H1 (cell line): ENCODE data around the gene PPP4R1. TPM values are rescaled to one million over a fixed set of nuclear protein-coding genes. Genes with fewer than 3 reads are reported as not detected.

ENCODE experiments used
- CTCF ChIA-PET: fragments of 300-600 bp; sonication (Branson Sonifier 250); formaldehyde crosslinking; loops from one replicate; lab custom pipeline; 2021; ENCODE audit not compliant: partially characterized antibody; lab: Charles Lee
- POLR2A ChIA-PET: fragments of 300-600 bp; sonication (Branson Sonifier 250); formaldehyde crosslinking; loops from one replicate; lab custom pipeline; 2021; ENCODE audit warnings: inconsistent platforms; ENCODE audit not compliant: partially characterized antibody; lab: Charles Lee
- DNase-seq, 2 experiments: peaks; one replicate each; pipeline versions ENCODE4 v3.0.0 to v3.0.0-alpha.2; 2010 to 2022; ENCODE audit warnings: low spot score in 2 of 2, low read depth in 1 of 2, mixed read lengths in 1 of 2
- FAIRE-seq: peaks from 2 replicates; lab custom pipeline; 2011; peaks lifted over from hg19 to GRCh38; lab: Jason Lieb, UNC
- H2AFZ ChIP-seq: 2 replicates; pipeline ENCODE4 v1.8.1; 2012; ENCODE audit warnings: low read length, inconsistent platforms
- H2AK5ac ChIP-seq: 2 replicates; pipeline ENCODE4 v1.6.1; 2013; ENCODE audit warnings: low read depth, low read length
- H2BK120ac ChIP-seq: replicated peaks from 2 replicates; pipeline ENCODE3; 2013; ENCODE audit warnings: low read depth, low read length, inconsistent platforms
- H2BK12ac ChIP-seq: 2 replicates; pipeline ENCODE4 v1.6.1; 2013; ENCODE audit warnings: low read depth, low read length
- H2BK15ac ChIP-seq: 2 replicates; pipeline ENCODE4 v1.6.1; 2013; ENCODE audit warnings: low read length
- H2BK20ac ChIP-seq: 2 replicates; pipeline ENCODE4 v1.6.1; 2013; ENCODE audit warnings: low read length
- H2BK5ac ChIP-seq: 2 replicates; pipeline ENCODE4 v1.6.1; 2013; ENCODE audit warnings: low read depth, low read length
- H3K14ac ChIP-seq: 2 replicates; pipeline ENCODE4 v1.6.1; 2013; ENCODE audit warnings: inconsistent platforms; ENCODE audit not compliant: insufficient read length
- H3K18ac ChIP-seq: 2 replicates; pipeline ENCODE4 v1.6.1; 2013; ENCODE audit warnings: low read length; ENCODE audit errors: extremely low read depth
- H3K23ac ChIP-seq: 2 replicates; pipeline ENCODE4 v1.6.1; 2013; ENCODE audit warnings: inconsistent platforms; ENCODE audit not compliant: insufficient read length
- H3K23me2 ChIP-seq: 2 replicates; pipeline ENCODE4 v1.6.1; 2013; ENCODE audit warnings: low read depth, low read length
- H3K27ac ChIP-seq: 2 replicates; pipeline ENCODE4 v1.6.1; 2011; ENCODE audit warnings: low read depth, low read length, inconsistent platforms
- H3K27me3 ChIP-seq, 4 experiments: replicated peaks in 1 of 4; 1 replicate in 1 of 4; 2 replicates in 3 of 4; pipeline versions ENCODE4 v1.6.1 to v1.8.1; 2011 to 2013; ENCODE audit warnings: low read length in 3 of 4, mild to moderate bottlenecking in 3 of 4, inconsistent platforms in 2 of 4, mixed read lengths in 2 of 4, moderate library complexity in 1 of 4; ENCODE audit not compliant: control insufficient read depth in 3 of 4, insufficient read depth in 3 of 4; ENCODE audit errors: extremely low read depth in 1 of 4
- H3K36me3 ChIP-seq, 4 experiments: 2 replicates each; pipeline versions ENCODE4 v1.6.1 to v1.8.1; 2011 to 2013; ENCODE audit warnings: mild to moderate bottlenecking in 4 of 4, low read length in 3 of 4, moderate library complexity in 2 of 4, control low read depth in 1 of 4, inconsistent platforms in 1 of 4; ENCODE audit not compliant: insufficient read depth in 4 of 4, control insufficient read depth in 2 of 4
- H3K4ac ChIP-seq: replicated peaks from 2 replicates; pipeline ENCODE3; 2013; ENCODE audit warnings: low read length, low read depth, mixed read lengths, inconsistent platforms; ENCODE audit not compliant: insufficient read length
- H3K4me1 ChIP-seq, 4 experiments: replicated peaks in 1 of 4; 1 replicate in 1 of 4; 2 replicates in 3 of 4; pipeline versions ENCODE4 v1.6.1 to v1.8.1; 2011 to 2013; ENCODE audit warnings: low read length in 3 of 4, inconsistent platforms in 2 of 4, mixed read lengths in 1 of 4; ENCODE audit not compliant: insufficient read depth in 4 of 4, control insufficient read depth in 3 of 4
- H3K4me2 ChIP-seq, 2 experiments: 2 replicates each; pipeline versions ENCODE4 v1.6.1 to v1.8.1; 2011 to 2013; ENCODE audit warnings: low read depth in 2 of 2, low read length in 2 of 2, control low read depth in 1 of 2, inconsistent platforms in 1 of 2, mild to moderate bottlenecking in 1 of 2; ENCODE audit not compliant: insufficient read depth in 1 of 2
- H3K4me3 ChIP-seq, 4 experiments: fragments of 200-600, 300-600 bp in 1 of 4; sonication (generic), shearing (Covaris generic), sonication (Bioruptor Twin) in 1 of 4; 2 replicates each; pipeline versions ENCODE4 v1.5.1 to v1.8.1; 2011 to 2016; ENCODE audit warnings: low read length in 4 of 4, low read depth in 3 of 4, control low read depth in 2 of 4, inconsistent platforms in 2 of 4, mild to moderate bottlenecking in 2 of 4, mixed read lengths in 1 of 4, moderate library complexity in 1 of 4; ENCODE audit not compliant: insufficient read depth in 2 of 4; ENCODE audit errors: extremely low read depth in 1 of 4
- H3K56ac ChIP-seq: replicated peaks from 2 replicates; pipeline ENCODE3; 2013; ENCODE audit warnings: low read depth, mild to moderate bottlenecking, mixed read lengths, low read length, inconsistent platforms; ENCODE audit not compliant: insufficient read length
- H3K79me1 ChIP-seq: 2 replicates; pipeline ENCODE4 v1.6.1; 2013; ENCODE audit warnings: low read depth, low read length, control low read depth
- H3K79me2 ChIP-seq, 2 experiments: 2 replicates each; pipeline versions ENCODE4 v1.6.1 to v1.8.1; 2012 to 2013; ENCODE audit warnings: low read length in 2 of 2, mild to moderate bottlenecking in 2 of 2, inconsistent platforms in 1 of 2; ENCODE audit not compliant: insufficient read depth in 2 of 2, control insufficient read depth in 1 of 2
- H3K9ac ChIP-seq, 4 experiments: replicated peaks in 1 of 4; 1 replicate in 1 of 4; 2 replicates in 3 of 4; pipeline versions ENCODE4 v1.6.1 to v1.8.1; 2011 to 2013; ENCODE audit warnings: low read depth in 3 of 4, low read length in 3 of 4, control low read depth in 2 of 4, mild to moderate bottlenecking in 2 of 4, moderate library complexity in 2 of 4, inconsistent platforms in 1 of 4; ENCODE audit errors: extremely low read depth in 1 of 4
- H3K9me3 ChIP-seq, 2 experiments: 2 replicates each; pipeline versions ENCODE4 v1.6.1 to v1.8.1; 2012 to 2013; ENCODE audit warnings: mild to moderate bottlenecking in 2 of 2, moderate library complexity in 2 of 2, control low read depth in 1 of 2, inconsistent platforms in 1 of 2, low read depth in 1 of 2, low read length in 1 of 2, mixed read lengths in 1 of 2; ENCODE audit not compliant: insufficient read depth in 2 of 2
- H4K20me1 ChIP-seq, 2 experiments: replicated peaks in 1 of 2; 2 replicates each; pipeline versions ENCODE3 to v1.8.1; 2011 to 2013; ENCODE audit warnings: inconsistent platforms in 2 of 2, low read length in 2 of 2, mild to moderate bottlenecking in 1 of 2; ENCODE audit not compliant: insufficient read depth in 2 of 2, control insufficient read depth in 1 of 2
- H4K5ac ChIP-seq: 2 replicates; pipeline ENCODE4 v1.6.1; 2013; ENCODE audit warnings: low read length, low read depth, mixed read lengths, inconsistent platforms; ENCODE audit not compliant: insufficient read length
- H4K8ac ChIP-seq: 2 replicates; pipeline ENCODE4 v1.8.0; 2013; ENCODE audit warnings: mild to moderate bottlenecking, moderate library complexity, low read length, inconsistent platforms; ENCODE audit not compliant: insufficient read depth; ENCODE audit errors: extremely low read depth
- H4K91ac ChIP-seq: replicated peaks from 2 replicates; pipeline ENCODE3; 2013; ENCODE audit warnings: low read length, mixed read lengths, inconsistent platforms; ENCODE audit not compliant: insufficient read length
- ATF2 ChIP-seq: IDR thresholded peaks from 2 replicates; pipeline ENCODE4 v1.6.1; 2012; ENCODE audit warnings: low read length, inconsistent platforms
- CBX8 ChIP-seq: fragments of 300-800, 300-1000 bp; sonication (generic); IDR thresholded peaks from 2 replicates; pipeline ENCODE4 v1.7.1; 2016; ENCODE audit warnings: low read depth, low read length, borderline replicate concordance
- EP300 ChIP-seq, 2 experiments: IDR thresholded peaks; 1 replicate in 1 of 2; 2 replicates in 1 of 2; pipeline ENCODE4 v1.6.1; 2011 to 2012; ENCODE audit warnings: low read depth in 2 of 2, low read length in 2 of 2, mild to moderate bottlenecking in 2 of 2, borderline replicate concordance in 1 of 2, inconsistent platforms in 1 of 2, moderate library complexity in 1 of 2
- KDM4A ChIP-seq: IDR thresholded peaks from one replicate; pipeline ENCODE4 v1.7.1; 2012; ENCODE audit warnings: low read depth, mild to moderate bottlenecking, moderate library complexity, low read length, inconsistent platforms; ENCODE audit not compliant: severe bottlenecking
- NRF1 ChIP-seq: IDR thresholded peaks from 2 replicates; pipeline ENCODE4 v1.6.1; 2011; ENCODE audit warnings: mild to moderate bottlenecking, low read depth, low read length, improper control_type of control experiment
- RFX5 ChIP-seq: IDR thresholded peaks from 2 replicates; pipeline ENCODE4 v1.6.1; 2011; ENCODE audit warnings: low read depth, low read length, improper control_type of control experiment, borderline replicate concordance
- SRF ChIP-seq: IDR thresholded peaks from 2 replicates; pipeline ENCODE4 v1.6.1; 2011; ENCODE audit warnings: mild to moderate bottlenecking, low read depth, low read length, moderate library complexity
- TAF7 ChIP-seq: optimal IDR thresholded peaks from 2 replicates; pipeline ENCODE3; 2011; ENCODE audit warnings: low read depth, mild to moderate bottlenecking, inconsistent platforms, low read length, moderate library complexity, borderline replicate concordance
- WGBS, 2 experiments: shearing (Covaris generic) in 1 of 2; methylation state at CpG; one replicate each; pipeline versions ENCODE4 v1.1.6 to v1.1.7; 2013 to 2015; ENCODE audit warnings: low lambda C conversion rate in 2 of 2, mixed read lengths in 2 of 2, inconsistent platforms in 1 of 2, low coverage in 1 of 2, missing lambda C conversion rate in 1 of 2; ENCODE audit not compliant: insufficient replicate concordance in 2 of 2, insufficient coverage in 1 of 2, insufficient read length in 1 of 2; ENCODE audit errors: extremely low coverage in 1 of 2, missing lambda C conversion rate in 1 of 2; 5-methylcytosine and 5-hydroxymethylcytosine counted together
- polyA plus RNA-seq, 7 experiments: library from polyadenylated mRNA; depleted of rRNA in 3 of 7; stranded (reverse) in 5 of 7; unstranded in 2 of 7; fragments of >200 nt in 5 of 7; fragments of 200-250 nt in 2 of 7; gene quantifications; 1 replicate in 5 of 7; 2 replicates in 1 of 7; 4 replicates in 1 of 7; pipeline versions ENCODE4 v1.2.1 to v1.2.3, GENCODE V29; 2011 to 2013; ENCODE audit warnings: missing spikeins in 2 of 7, mixed read lengths in 2 of 7
- total RNA-seq: library from RNA; stranded (reverse); fragmentation: NEBNext Ultra II Directional; extraction: Animal tissue kit (Norgen Biotek cat#: 25700); gene quantifications from 2 replicates; pipeline ENCODE4 v1.2.1, GENCODE V29; 2021

The PPP4R1 gene
- total and polyA plus RNA-seq, 2 of the 8 experiments (the other 6 are each of a cell fraction or from before 2014, with no cell fraction given): 67.4 to 96.1 TPM

GRCh38 chr18:9539283-9539682, 75.1 kb downstream of the PPP4R1 start:
- H4K8ac ChIP-seq: no peak overlapping the region; the same call in 1 of the 2 replicates
- H3K9me3 ChIP-seq: no peaks in the 10 kb centered on the region
- no peak overlapping the region for H2BK12ac ChIP-seq
- H4K91ac ChIP-seq: no peak overlapping the region
- no peak overlapping the region for H3K4ac ChIP-seq
- H3K56ac ChIP-seq: no peak overlapping the region
- H2BK5ac ChIP-seq: no peak overlapping the region
- FAIRE-seq (no peak), DNase-seq (no peak)
- 91% methylated on average over 6 of the region's 6 CpGs; no CpG with 5 or more reads in 1 of the 2 experiments for WGBS, 2 experiments
- H3K4me1 ChIP-seq: no peaks in the 10 kb centered on the region
- H3K23ac ChIP-seq: no peak overlapping the region
- ChIA-PET POLR2A (interaction anchor here (0.6 kb wide), 1 partner anchor 73 kb away, joined by 4 read pairs; no protein-coding TSS in a partner anchor), CTCF (interaction anchor here (0.6 to 1.2 kb wide), 2 partner anchors 10 to 107 kb away, joined by 3 read pairs; no protein-coding TSS in a partner anchor)
- no peak overlapping the region for H3K9ac ChIP-seq
- no peak overlapping the region for H3K14ac ChIP-seq
- H3K23me2 ChIP-seq: peaks cover 2% of the 10 kb centered on the region; the same call in 1 of the 2 replicates
- no peak overlapping the region for H2AFZ ChIP-seq
- H2BK120ac ChIP-seq: no peak overlapping the region
- no peak overlapping the region for H2AK5ac ChIP-seq
- H3K27ac ChIP-seq: no peak overlapping the region
- H2BK20ac ChIP-seq: no peak overlapping the region
- H3K36me3 ChIP-seq: peaks cover 2 to 20% (median 9%) of the 10 kb centered on the region in 4 experiments; a peak in 5 of 8 replicates
- no peaks in the 10 kb centered on the region for H3K79me2 ChIP-seq
- H3K4me3 ChIP-seq: no peak overlapping the region
- no peaks in the 10 kb centered on the region for H3K79me1 ChIP-seq
- H3K27me3 ChIP-seq: no peaks in the 10 kb centered on the region
- H3K18ac ChIP-seq: no peak overlapping the region
- no peak overlapping the region for H2BK15ac ChIP-seq
- H4K5ac ChIP-seq: no peak overlapping the region
- H4K20me1 ChIP-seq: no peaks in the 10 kb centered on the region
- no peak overlapping the region for H3K4me2 ChIP-seq
- TF ChIP-seq TAF7: no peak
- TF ChIP-seq EP300 (IDR thresholded peaks at IDR 0.05; ENCODE audit: borderline replicate concordance in 1 of 2, low read depth in 2 of 2, low read length in 2 of 2): no peak
- no peak for TF ChIP-seq NRF1
- no peak for TF ChIP-seq KDM4A
- no peak for TF ChIP-seq ATF2
- no peak for TF ChIP-seq SRF
- no peak for TF ChIP-seq CBX8
- no peak for TF ChIP-seq RFX5
